Gastroesophageal sphincter (tissue), 4 donors: ENCODE data around the gene SLCO1A2. TPM values are rescaled to one million over a fixed set of nuclear protein-coding genes. Genes with fewer than 3 reads are reported as not detected.

Source experiments
- ATAC-seq: fragments of 150-250 bp; one replicate; pipeline ENCODE4 v1.9.1; 2016; ENCODE audit warnings: mild to moderate bottlenecking, moderate library complexity
- H3K27ac ChIP-seq, 4 donors: fragments of 200-600 bp; sonication (generic) in 3 of 4; 1 replicate in 3 of 4; 2 replicates in 1 of 4; pipeline ENCODE4 v1.5.1; 2016 to 2019
- H3K27me3 ChIP-seq: fragments of 200-600 bp; sonication (generic); one replicate; pipeline ENCODE4 v1.5.1; 2019
- H3K36me3 ChIP-seq, 2 donors: fragments of 200-600 bp; sonication (generic); one replicate each; pipeline ENCODE4 v1.5.1; 2019; ENCODE audit warnings: control low read depth in 1 of 2
- H3K4me1 ChIP-seq, 3 donors: fragments of 200-600 bp; sonication (generic); 1 replicate in 2 of 3; 2 replicates in 1 of 3; pipeline ENCODE4 v1.5.1; 2016 to 2019; ENCODE audit warnings: control low read depth in 2 of 3
- H3K4me3 ChIP-seq, 2 donors: fragments of 200-600 bp; sonication (generic); one replicate each; pipeline ENCODE4 v1.5.1; 2019; ENCODE audit warnings: mild to moderate bottlenecking in 1 of 2, moderate library complexity in 1 of 2
- H3K9me3 ChIP-seq, 3 donors: fragments of 200-600 bp; sonication (generic); one replicate each; pipeline ENCODE4 v1.5.1; 2017 to 2019; ENCODE audit warnings: control low read depth in 2 of 3
- CTCF ChIP-seq, 4 experiments: fragments of 200-600 bp in 2 of 4; fragments of 450-650 bp in 2 of 4; sonication (generic) in 1 of 4; IDR thresholded peaks; one replicate each; pipeline ENCODE4 v1.5.1; 2017 to 2019; ENCODE audit warnings: antibody characterized with exemption in 4 of 4, mild to moderate bottlenecking in 2 of 4, moderate library complexity in 2 of 4
- EP300 ChIP-seq: sonication (generic); formaldehyde crosslinking; IDR thresholded peaks from one replicate; pipeline ENCODE4 v1.6.1; 2017; ENCODE audit warnings: antibody characterized with exemption, mild to moderate bottlenecking
- POLR2A ChIP-seq, 2 donors: fragments of 450-650 bp; IDR thresholded peaks; one replicate each; pipeline ENCODE4 v1.6.1; 2017; ENCODE audit warnings: antibody characterized with exemption in 2 of 2, mild to moderate bottlenecking in 2 of 2, moderate library complexity in 1 of 2
- POLR2AphosphoS5 ChIP-seq: sonication (generic); formaldehyde crosslinking; IDR thresholded peaks from one replicate; pipeline ENCODE4 v1.6.1; 2017; ENCODE audit warnings: antibody characterized with exemption
- WGBS, 2 donors: methylation state at CpG; one replicate each; pipeline ENCODE4 v1.1.5; 2018; ENCODE audit warnings: low coverage in 1 of 2; 5-methylcytosine and 5-hydroxymethylcytosine counted together
- total RNA-seq, 4 donors: library from RNA; depleted of rRNA; stranded (reverse); fragments of >200 nt; gene quantifications; one replicate each; pipeline ENCODE4 v1.1.0, GENCODE V29; 2016

Gene SLCO1A2
- total RNA-seq, 4 donors from 2014 or later, result 0.04 TPM; not detected in 3

- TF ChIP-seq POLR2AphosphoS5, result no peak
- no peak for TF ChIP-seq EP300
- TF ChIP-seq POLR2A (IDR thresholded peaks at IDR 0.05), result no peak
- no peak for TF ChIP-seq CTCF (IDR thresholded peaks at IDR 0.05)
- no peak for ATAC-seq
- 81% methylated on average over 6 of the region's 6 CpGs for WGBS, 2 donors
- Histone ChIP-seq H3K27ac (no peak overlapping the region), H3K4me1 (no peaks in the 10 kb centered on the region), H3K27me3 (no peaks in the 10 kb centered on the region), H3K4me3 (no peak overlapping the region), H3K9me3 (no peaks in the 10 kb centered on the region), H3K36me3 (no peaks in the 10 kb centered on the region)
These were observed 5.7 kb upstream of the SLCO1A2 start for GRCh38 chr12:21340403-21340802.

- Histone ChIP-seq H3K4me1 (no peaks in the 10 kb centered on the region), H3K4me3 (no peak overlapping the region), H3K27me3 (no peaks in the 10 kb centered on the region), H3K27ac (no peak overlapping the region), H3K9me3 (no peaks in the 10 kb centered on the region), H3K36me3 (no peaks in the 10 kb centered on the region)
- TF ChIP-seq CTCF (IDR thresholded peaks at IDR 0.05), result no peak
- 75 to 83% methylated on average over 1 of the region's 1 CpG for WGBS, 2 donors
- ATAC-seq, result no peak
These were observed 5.2 kb upstream of the SLCO1A2 start for GRCh38 chr12:21339921-21340320.

GRCh38 chr12:21337959-21338744, 3.4 kb upstream of the SLCO1A2 start:
- Histone ChIP-seq H3K9me3 (no peaks in the 10 kb centered on the region), H3K27ac (no peak overlapping the region), H3K27me3 (no peaks in the 10 kb centered on the region), H3K4me1 (no peaks in the 10 kb centered on the region), H3K4me3 (no peak overlapping the region), H3K36me3 (no peaks in the 10 kb centered on the region)
- WGBS, 2 donors, result 82 to 92% methylated on average over 5 to 6 of the region's 6 CpGs
- no peak for ATAC-seq
- TF ChIP-seq EP300, result no peak

- no peaks in the 10 kb centered on the region for H3K36me3 ChIP-seq
- no peak for ATAC-seq
- no peaks in the 10 kb centered on the region for H3K4me1 ChIP-seq
- H3K27me3 ChIP-seq, result no peaks in the 10 kb centered on the region
- H3K9me3 ChIP-seq, result no peaks in the 10 kb centered on the region
- no peak overlapping the region for H3K4me3 ChIP-seq
- no peak for TF ChIP-seq POLR2A (IDR thresholded peaks at IDR 0.05)
- TF ChIP-seq EP300, result no peak
- no peak for TF ChIP-seq CTCF (IDR thresholded peaks at IDR 0.05)
- no peak for TF ChIP-seq POLR2AphosphoS5
- H3K27ac ChIP-seq, result no peak overlapping the region
These were observed 2.7 kb upstream of the SLCO1A2 start for GRCh38 chr12:21337453-21337852.

- TF ChIP-seq POLR2A (IDR thresholded peaks at IDR 0.05) (no peak), CTCF (IDR thresholded peaks at IDR 0.05) (no peak), EP300 (no peak), POLR2AphosphoS5 (no peak)
- no peaks in the 10 kb centered on the region for H3K36me3 ChIP-seq
- 65 to 70% methylated on average over 5 of the region's 5 CpGs for WGBS, 2 donors
- no peaks in the 10 kb centered on the region for H3K9me3 ChIP-seq
- no peak for ATAC-seq
- H3K27ac ChIP-seq, result no peak overlapping the region
- H3K4me3 ChIP-seq, result no peak overlapping the region
- no peaks in the 10 kb centered on the region for H3K4me1 ChIP-seq
- H3K27me3 ChIP-seq, result no peaks in the 10 kb centered on the region
These were observed 1.9 kb upstream of the SLCO1A2 start for GRCh38 chr12:21336656-21337055.
